HepG2 (cell line): ENCODE results near the gene MMP17. TPM values are rescaled to one million over a fixed set of nuclear protein-coding genes. Genes with fewer than 3 reads are reported as not detected.

Experiments used
- ARID2 ChIP-seq: sonication (generic); formaldehyde crosslinking; IDR thresholded peaks from 2 replicates; pipeline ENCODE4 v1.8.1; 2022; ENCODE audit warnings: mild to moderate bottlenecking, missing genetic modification reagents, borderline replicate concordance
- ARID4A ChIP-seq: sonication (generic); formaldehyde crosslinking; IDR thresholded peaks from 2 replicates; pipeline ENCODE4 v1.5.0; 2020; ENCODE audit warnings: mild to moderate bottlenecking, missing genetic modification reagents, borderline replicate concordance
- CHCHD3 ChIP-seq: sonication (generic); formaldehyde crosslinking; IDR thresholded peaks from 2 replicates; pipeline ENCODE4 v1.8.0; 2022; ENCODE audit warnings: mild to moderate bottlenecking, missing genetic modification reagents, moderate library complexity
- FOSL1 ChIP-seq: sonication (generic); formaldehyde crosslinking; IDR thresholded peaks from 2 replicates; pipeline ENCODE4 v1.9.0; 2021; ENCODE audit warnings: missing genetic modification reagents, borderline replicate concordance
- HOXA3 ChIP-seq: sonication (generic); formaldehyde crosslinking; IDR thresholded peaks from 2 replicates; pipeline ENCODE4 v1.5.0; 2020; ENCODE audit warnings: missing genetic modification reagents
- JUN ChIP-seq: sonication (generic); formaldehyde crosslinking; IDR thresholded peaks from 2 replicates; pipeline ENCODE4 v1.4.0; 2020; ENCODE audit warnings: mild to moderate bottlenecking, missing genetic modification reagents
- KLF11 ChIP-seq: IDR thresholded peaks from 2 replicates; pipeline ENCODE4 v1.6.1; 2016; ENCODE audit warnings: missing compliant biosample characterization
- KLF12 ChIP-seq: sonication (generic); formaldehyde crosslinking; IDR thresholded peaks from 2 replicates; pipeline ENCODE4 v1.4.0; 2020; ENCODE audit warnings: missing genetic modification reagents, borderline replicate concordance
- LBX2 ChIP-seq: sonication (generic); formaldehyde crosslinking; IDR thresholded peaks from 2 replicates; pipeline ENCODE4 v1.5.0; 2020; ENCODE audit warnings: missing genetic modification reagents, mild to moderate bottlenecking, borderline replicate concordance
- MYNN ChIP-seq: sonication (generic); formaldehyde crosslinking; IDR thresholded peaks from 2 replicates; pipeline ENCODE4 v1.4.0; 2020; ENCODE audit warnings: mild to moderate bottlenecking, low read depth, missing genetic modification reagents
- TIGD3 ChIP-seq: sonication (generic); formaldehyde crosslinking; IDR thresholded peaks from 2 replicates; pipeline ENCODE4 v1.5.1; 2020; ENCODE audit warnings: mild to moderate bottlenecking, missing genetic modification reagents, borderline replicate concordance
- TRAFD1 ChIP-seq: sonication (generic); formaldehyde crosslinking; IDR thresholded peaks from 2 replicates; pipeline ENCODE4 v1.5.1; 2020; ENCODE audit warnings: missing genetic modification reagents, mild to moderate bottlenecking, borderline replicate concordance
- XBP1 ChIP-seq: sonication (generic); formaldehyde crosslinking; IDR thresholded peaks from 2 replicates; pipeline ENCODE4 v1.5.0; 2020; ENCODE audit warnings: missing genetic modification reagents
- YY1 ChIP-seq: IDR thresholded peaks from 2 replicates; pipeline ENCODE4 v1.6.1; 2011; ENCODE audit warnings: low read length, low read depth, moderate library complexity, mild to moderate bottlenecking; ENCODE audit not compliant: insufficient read depth, insufficient replicate concordance
- ZNF569 ChIP-seq: sonication (generic); formaldehyde crosslinking; IDR thresholded peaks from 2 replicates; pipeline ENCODE4 v1.5.0; 2020; ENCODE audit warnings: mild to moderate bottlenecking, missing genetic modification reagents, moderate library complexity, borderline replicate concordance
- ZNF609 ChIP-seq: sonication (generic); formaldehyde crosslinking; IDR thresholded peaks from 2 replicates; pipeline ENCODE4 v1.4.0; 2020; ENCODE audit warnings: mild to moderate bottlenecking, missing genetic modification reagents, borderline replicate concordance
- ZNF672 ChIP-seq: sonication (generic); formaldehyde crosslinking; IDR thresholded peaks from 2 replicates; pipeline ENCODE4 v1.8.1; 2022; ENCODE audit warnings: missing genetic modification reagents
- ZSCAN12 ChIP-seq: sonication (generic); formaldehyde crosslinking; IDR thresholded peaks from 2 replicates; pipeline ENCODE4 v1.9.0; 2021; ENCODE audit warnings: mild to moderate bottlenecking, missing genetic modification reagents
- polyA plus RNA-seq, 8 experiments: library from polyadenylated mRNA; depleted of rRNA in 3 of 8; stranded (reverse) in 7 of 8; unstranded in 1 of 8; fragments of >200 nt; fragmentation: Illumina TruSeq in 4 of 8; extraction: Trizol in 4 of 8; gene quantifications; 2 replicates each; pipeline versions ENCODE4 v1.2.1 to v1.2.3, GENCODE V29; 2011 to 2016; ENCODE audit warnings: low read depth in 4 of 8, missing spikeins in 1 of 8, mixed read lengths in 1 of 8; ENCODE audit not compliant: insufficient read depth in 1 of 8
- total RNA-seq, 5 experiments: library from RNA; depleted of rRNA; stranded (reverse); fragments of >200 nt; fragmentation: Illumina TruSeq; extraction: Trizol; gene quantifications; 2 replicates each; pipeline ENCODE4 v1.2.3, GENCODE V29; 2016; ENCODE audit warnings: low read depth in 1 of 5

The MMP17 gene
- total and polyA plus RNA-seq, 2 of the 13 experiments (the other 11 are each of a cell fraction or from before 2014, with no cell fraction given) = 0.55 to 0.80 TPM

- TF ChIP-seq LBX2 (CRISPR knock-in tag) (no peak), YY1 (no peak), FOSL1 (CRISPR knock-in tag) (no peak), ZNF609 (CRISPR knock-in tag) (no peak), ARID4A (CRISPR knock-in tag) (peak; percentile 79), CHCHD3 (CRISPR knock-in tag) (no peak), ZSCAN12 (CRISPR knock-in tag) (no peak), JUN (CRISPR knock-in tag) (no peak; the same call in 1 of the 2 replicates), KLF11 (CRISPR knock-in tag) (no peak), XBP1 (CRISPR knock-in tag) (no peak), ZNF672 (CRISPR knock-in tag) (no peak), TRAFD1 (CRISPR knock-in tag) (no peak), MYNN (CRISPR knock-in tag) (no peak), TIGD3 (no peak), HOXA3 (peak; percentile 63), ARID2 (CRISPR knock-in tag) (no peak), KLF12 (CRISPR knock-in tag) (no peak), ZNF569 (CRISPR knock-in tag) (no peak)
These were observed 33.9 kb downstream of the MMP17 start (continued) for GRCh38 chr12:131862084-131862441.
